Measurements from ENCODE around the gene FBXO10. TPM values are rescaled to one million over a fixed set of nuclear protein-coding genes. Genes with fewer than 3 reads are reported as not detected.
"Not testable (repeated sequence)": the region's sequence is repeated elsewhere in the genome, so short reads cannot be mapped to it uniquely, and the experiment has no call there.

Gene FBXO10
- total RNA-seq, 4 donors from 2014 or later, result 7.3 to 16.2 (median 9.2) TPM

- ATAC-seq (ENCODE audit: low FRiP score) (no peak), DNase-seq (ENCODE audit: low spot score) (no peak)
- TF ChIP-seq, protein P1, sequence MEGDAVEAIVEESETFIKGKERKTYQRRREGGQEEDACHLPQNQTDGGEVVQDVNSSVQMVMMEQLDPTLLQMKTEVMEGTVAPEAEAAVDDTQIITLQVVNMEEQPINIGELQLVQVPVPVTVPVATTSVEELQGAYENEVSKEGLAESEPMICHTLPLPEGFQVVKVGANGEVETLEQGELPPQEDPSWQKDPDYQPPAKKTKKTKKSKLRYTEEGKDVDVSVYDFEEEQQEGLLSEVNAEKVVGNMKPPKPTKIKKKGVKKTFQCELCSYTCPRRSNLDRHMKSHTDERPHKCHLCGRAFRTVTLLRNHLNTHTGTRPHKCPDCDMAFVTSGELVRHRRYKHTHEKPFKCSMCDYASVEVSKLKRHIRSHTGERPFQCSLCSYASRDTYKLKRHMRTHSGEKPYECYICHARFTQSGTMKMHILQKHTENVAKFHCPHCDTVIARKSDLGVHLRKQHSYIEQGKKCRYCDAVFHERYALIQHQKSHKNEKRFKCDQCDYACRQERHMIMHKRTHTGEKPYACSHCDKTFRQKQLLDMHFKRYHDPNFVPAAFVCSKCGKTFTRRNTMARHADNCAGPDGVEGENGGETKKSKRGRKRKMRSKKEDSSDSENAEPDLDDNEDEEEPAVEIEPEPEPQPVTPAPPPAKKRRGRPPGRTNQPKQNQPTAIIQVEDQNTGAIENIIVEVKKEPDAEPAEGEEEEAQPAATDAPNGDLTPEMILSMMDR (IDR thresholded peaks at IDR 0.05), result no peak
Measured at GRCh38 chr9:37468620-37469019, 107.6 kb downstream of the FBXO10 start.

DNA sequence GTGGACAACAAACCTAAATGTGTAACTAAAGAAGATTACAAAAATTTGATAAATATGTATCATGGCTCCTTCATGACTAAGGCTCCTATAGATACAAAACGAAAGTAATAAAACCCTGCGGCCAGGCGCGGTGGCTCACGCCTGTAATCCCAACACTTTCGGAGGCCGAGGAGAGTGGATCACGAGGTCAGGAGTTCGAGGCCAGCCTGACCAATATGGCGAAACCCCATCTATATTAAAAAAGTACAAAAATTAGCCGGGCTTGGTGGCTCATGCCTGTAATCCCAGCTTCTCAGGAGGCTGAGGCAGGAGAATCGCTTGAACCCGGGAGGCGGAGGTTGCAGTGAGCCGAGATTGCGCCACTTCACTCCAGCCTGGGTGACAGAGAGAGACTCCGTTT lies 108.7 kb downstream of the FBXO10 start:
- not testable (repeated sequence) for DNase-seq (ENCODE audit: low spot score); ATAC-seq (ENCODE audit: low FRiP score)

GRCh38 chr9:37466037-37466709 lies 110.0 kb downstream of the FBXO10 start:
- ATAC-seq (ENCODE audit: low FRiP score) (peak; percentile 33), DNase-seq (ENCODE audit: low spot score) (peak; percentile 48)
- TF ChIP-seq, protein P1 (IDR thresholded peaks at IDR 0.05), result no peak

- ATAC-seq (ENCODE audit: low FRiP score), result peak; percentile 92
- DNase-seq (ENCODE audit: low spot score), result peak; percentile 97
- TF ChIP-seq, protein P1 (IDR thresholded peaks at IDR 0.05), result peak in 1 of 3 donors; percentile 1
Measured at GRCh38 chr9:37465249-37466036, 110.7 kb downstream of the FBXO10 start, which contains the start of gene ZBTB5. Gene ZBTB5, minus strand, starts transcription at chr9:37465450. Its CDS starts 22,899 bp downstream, at chr9:37442551.

DNA sequence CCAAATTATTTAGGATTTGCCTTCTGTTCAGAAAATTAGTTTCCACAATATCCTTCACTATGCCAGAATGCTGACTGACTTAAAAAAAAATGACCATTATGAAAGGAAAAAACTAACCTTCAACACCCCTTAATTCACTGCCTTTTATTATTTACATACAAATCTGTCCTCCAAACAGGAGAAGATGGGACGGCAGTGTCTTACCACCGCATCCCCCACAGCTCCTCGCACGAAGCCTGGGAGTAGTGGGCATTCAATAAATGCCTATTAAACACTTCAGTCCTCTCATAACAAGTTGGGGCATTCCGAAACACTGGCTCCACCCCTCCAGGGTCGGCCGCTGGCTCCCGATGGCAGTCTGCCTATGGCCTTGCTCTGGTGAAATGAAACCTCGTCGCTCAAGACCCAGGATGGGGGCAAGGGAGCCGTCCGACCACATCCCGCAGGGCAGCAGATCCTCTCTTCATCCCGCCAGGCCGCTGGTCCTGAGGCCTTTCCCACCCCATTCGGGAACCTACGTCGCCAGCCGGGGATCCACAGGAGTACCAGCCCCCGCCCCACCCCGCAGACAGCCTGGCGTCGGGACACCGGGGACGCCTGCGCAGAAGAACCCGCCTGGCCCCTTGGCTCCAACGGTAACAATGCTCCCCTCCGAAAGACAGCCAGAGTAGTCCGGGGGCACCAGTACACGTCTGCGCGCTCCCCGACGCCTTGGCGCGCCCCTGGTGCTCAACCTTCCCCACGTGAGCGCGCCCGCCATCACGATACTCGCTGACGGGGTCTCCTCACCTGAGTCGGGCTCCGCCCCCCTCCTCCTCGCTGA lies 111.5 kb downstream of the FBXO10 start:
- ATAC-seq (ENCODE audit: low FRiP score) (peak; percentile 68), DNase-seq (ENCODE audit: low spot score) (peak; percentile 51)
- TF ChIP-seq, protein P1 (IDR thresholded peaks at IDR 0.05), result no peak

- TF ChIP-seq, protein P1 (IDR thresholded peaks at IDR 0.05), result no peak
- DNase-seq (ENCODE audit: low spot score) (no peak), ATAC-seq (ENCODE audit: low FRiP score) (no peak)
Measured at GRCh38 chr9:37464006-37464405, 112.2 kb downstream of the FBXO10 start.

Other genes starting within 250 kb of the FBXO10 start
- 100 to 1,000 TPM in 3 of 4 donors, 10 to 100 TPM in 1; 92.8 to 162 (median 142) TPM for gene GRHPR, start 153.7 kb downstream of the FBXO10 start, total RNA-seq
- 1 to 10 TPM; 7.4 to 8.7 (median 7.8) TPM for gene ZBTB5, start 110.9 kb downstream of the FBXO10 start, total RNA-seq
- 10 to 100 TPM; 23.6 to 59.1 (median 41.6) TPM for gene POLR1E, start 90.4 kb downstream of the FBXO10 start, total RNA-seq
- 100 to 1,000 TPM in 1 of 4 donors, 10 to 100 TPM in 3; 91.1 to 151 (median 97.9) TPM for gene TOMM5, start 16.2 kb upstream of the FBXO10 start, total RNA-seq
- gene FRMPD1, start 74.6 kb upstream of the FBXO10 start, total RNA-seq, result under 1 TPM in 3 of 4 donors, not detected in 1; 0.44 to 0.95 (median 0.74) TPM
- 1 to 10 TPM; 3.7 to 9.1 (median 3.9) TPM for gene TRMT10B, start 177.4 kb upstream of the FBXO10 start, total RNA-seq
- 10 to 100 TPM; 24.8 to 47.3 (median 39.5) TPM for gene EXOSC3, start 208.7 kb upstream of the FBXO10 start, total RNA-seq
- gene DCAF10, start 224.4 kb upstream of the FBXO10 start, total RNA-seq, result 10 to 100 TPM; 23.2 to 40.5 (median 31.9) TPM